ENCODE data around the gene RAI14.

DNA sequence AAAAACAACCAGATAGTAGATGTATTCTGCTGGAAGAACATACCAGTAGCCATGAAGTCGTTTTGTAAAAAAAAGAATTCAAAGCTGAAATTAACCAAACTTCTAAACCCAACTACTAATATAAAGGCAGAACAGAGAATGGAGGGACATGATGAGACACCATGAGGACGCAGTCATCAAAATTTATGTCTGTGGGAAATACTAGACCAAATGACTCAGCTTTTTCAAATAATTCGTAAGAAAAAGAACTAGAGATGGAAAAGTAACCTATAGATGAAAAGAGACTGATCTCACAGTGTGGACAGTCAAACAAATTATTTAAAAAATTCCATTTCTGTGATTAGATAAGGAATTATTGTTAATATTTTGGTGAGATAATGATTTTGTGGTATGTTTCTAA, 193.1 kb downstream of the RAI14 start:
- no peak for TF ChIP-seq FOXK2 (IDR thresholded peaks at IDR 0.05)
- no peak for TF ChIP-seq ARNT (IDR thresholded peaks at IDR 0.05)

Data from HEK293T (cell line).